HG03175 (cell line): ENCODE data around the gene CCSER2.
"Not testable (repeated sequence)": the region's sequence is repeated elsewhere in the genome, so short reads cannot be mapped to it uniquely, and the experiment has no call there.

Source experiments
- ATAC-seq: cut with Tn5 transposase; IDR thresholded peaks from one replicate; pipeline ENCODE4 v1.9.1; 2021; ENCODE audit warnings: mild to moderate bottlenecking, moderate library complexity; ENCODE audit not compliant: unreplicated experiment

CCSER2 gene

GRCh38 chr10:84310470-84310869, 17.9 kb upstream of the CCSER2 start:
- ATAC-seq = no peak

- no peak for ATAC-seq
Measured at GRCh38 chr10:84311576-84311975, 16.8 kb upstream of the CCSER2 start.

GRCh38 chr10:84312816-84313215, 15.6 kb upstream of the CCSER2 start:
- no peak for ATAC-seq

DNA sequence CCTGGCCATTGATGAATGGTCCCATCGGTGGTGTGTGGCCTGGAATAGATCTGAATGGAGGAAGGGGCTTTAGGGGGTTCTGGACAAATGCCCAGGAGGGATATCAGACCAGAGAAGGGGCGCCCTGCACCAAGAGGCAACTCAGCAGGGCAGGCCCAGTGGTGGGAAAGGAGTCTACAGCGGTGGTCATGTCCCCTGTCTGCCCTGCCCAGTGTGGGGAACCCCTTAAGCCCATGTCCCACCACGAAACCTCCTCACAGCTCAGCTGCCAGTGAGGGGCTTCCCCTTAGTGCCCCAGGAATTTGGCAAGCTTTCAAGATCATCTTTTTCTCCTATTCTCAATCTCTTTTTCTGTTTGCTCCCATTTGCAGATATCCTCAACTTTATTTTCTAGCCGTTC, 14.1 kb upstream of the CCSER2 start:
- no peak for ATAC-seq

DNA sequence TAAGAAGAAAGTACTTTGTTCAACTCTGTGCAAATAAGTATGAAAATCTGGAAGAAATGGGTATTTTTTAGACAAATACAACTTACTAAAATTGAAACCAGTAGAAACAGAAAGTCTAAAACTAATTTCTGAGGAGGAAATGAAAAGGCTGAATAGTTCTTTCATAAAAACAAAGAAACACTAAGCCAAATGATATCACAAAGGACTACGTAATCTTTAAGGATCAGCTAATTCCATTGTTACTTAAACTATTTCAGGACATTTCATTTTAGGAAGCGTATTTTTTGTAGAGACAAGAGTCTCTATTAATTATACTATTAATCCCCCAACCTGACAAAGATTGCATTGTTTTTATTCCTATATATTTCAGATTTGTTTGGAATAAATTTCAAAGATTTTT, 11.2 kb upstream of the CCSER2 start:
- no peak for ATAC-seq

DNA sequence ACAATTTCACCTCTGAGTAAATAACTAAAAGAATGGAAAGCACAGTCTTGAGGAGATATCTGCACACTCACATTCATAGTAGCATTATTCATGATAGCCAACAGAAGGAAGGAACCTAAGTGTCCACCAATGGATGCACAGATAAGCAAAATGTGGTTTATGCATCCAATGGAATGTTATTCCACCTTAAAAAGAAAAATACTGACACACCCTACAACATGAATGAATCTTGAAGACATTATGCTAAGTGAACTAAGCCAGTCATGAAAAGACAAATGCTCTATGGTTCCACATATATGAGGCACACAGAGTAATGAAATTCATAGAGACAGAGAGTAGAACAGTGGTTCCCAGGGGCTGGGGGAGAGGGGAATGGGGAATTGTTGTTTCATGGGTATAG, 6.5 kb upstream of the CCSER2 start:
- no peak for ATAC-seq

GRCh38 chr10:84323566-84323965, 4.8 kb upstream of the CCSER2 start:
- not testable (repeated sequence) for ATAC-seq

DNA sequence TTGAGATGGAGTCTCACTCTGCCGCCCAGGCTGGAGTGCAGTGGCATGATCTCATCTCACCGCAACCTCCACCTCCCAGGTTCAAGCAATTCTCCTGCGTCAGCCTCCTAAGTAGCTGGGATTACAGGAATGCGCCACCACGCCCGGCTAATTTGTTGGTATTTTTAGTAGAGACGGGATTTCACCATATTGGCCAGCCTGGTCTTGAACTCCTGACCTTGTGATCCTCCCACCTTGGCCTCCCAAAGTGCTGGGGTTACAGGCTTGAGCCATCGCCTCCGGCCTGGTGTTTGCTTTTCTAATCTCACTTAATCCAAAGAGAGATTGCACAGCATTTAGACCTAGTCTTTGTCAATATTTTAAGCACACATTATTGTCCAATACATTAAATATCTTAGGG, 1.4 kb upstream of the CCSER2 start:
- ATAC-seq = not testable (repeated sequence)

GRCh38 chr10:84329196-84329611, 815 bp downstream of the CCSER2 start:
- ATAC-seq = peak; percentile 7

DNA sequence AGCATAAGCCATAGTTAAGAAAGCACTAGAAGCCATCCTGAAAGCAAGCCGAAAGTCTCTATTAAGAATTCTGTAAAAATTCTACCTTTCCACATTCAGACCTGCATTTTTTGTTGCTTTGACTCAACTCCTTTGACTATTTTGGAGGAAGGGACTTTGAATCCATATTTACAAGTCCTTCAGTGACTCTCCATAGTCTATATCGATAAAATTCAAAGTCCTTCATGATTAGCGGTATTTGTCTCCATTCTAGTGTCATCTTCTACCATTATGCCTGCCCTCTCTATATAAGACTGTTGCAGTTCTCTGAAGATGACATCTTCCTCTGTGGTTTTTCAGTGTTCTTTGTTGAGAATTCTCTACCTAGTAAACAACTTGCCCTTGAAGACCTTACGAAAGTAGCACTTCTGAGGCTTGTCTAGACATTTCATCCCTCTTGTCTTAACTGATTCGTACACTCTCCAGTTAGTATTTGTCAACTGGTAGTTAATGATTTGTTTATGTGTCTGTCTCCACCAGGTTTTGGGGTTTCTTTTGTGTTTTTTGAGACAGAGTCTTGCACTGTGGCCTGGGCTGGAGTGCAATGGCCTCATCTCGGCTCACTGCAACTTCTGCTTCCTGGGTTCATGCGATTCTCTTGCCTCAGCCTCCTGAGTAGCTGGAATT, 1.7 kb downstream of the CCSER2 start:
- peak; percentile 71 for ATAC-seq

DNA sequence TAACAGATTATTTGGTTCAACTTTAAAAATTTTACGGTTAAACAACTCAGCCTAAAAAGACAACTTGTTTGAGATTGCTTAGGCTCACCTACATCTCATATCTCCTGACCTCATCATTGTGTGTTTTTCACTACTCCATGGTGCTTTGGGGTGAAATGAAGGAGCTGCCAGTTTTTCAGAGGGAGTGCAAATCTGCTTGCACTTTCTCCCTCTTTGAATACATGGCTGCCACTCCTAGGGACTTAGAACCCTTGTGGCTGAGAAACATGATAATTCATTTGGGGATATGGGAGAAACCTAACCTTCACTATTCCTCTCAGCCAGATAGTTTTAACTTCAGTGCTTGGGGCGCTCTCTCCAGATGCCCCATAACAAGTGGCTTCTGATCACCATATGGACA, 2.7 kb downstream of the CCSER2 start:
- ATAC-seq = no peak

- ATAC-seq = peak; percentile 57
Measured at GRCh38 chr10:84333864-84334451, 5.6 kb downstream of the CCSER2 start.

- ATAC-seq = no peak
Measured at GRCh38 chr10:84334811-84335210, 6.4 kb downstream of the CCSER2 start.

- no peak for ATAC-seq
Measured at GRCh38 chr10:84335516-84335915, 7.1 kb downstream of the CCSER2 start.

DNA sequence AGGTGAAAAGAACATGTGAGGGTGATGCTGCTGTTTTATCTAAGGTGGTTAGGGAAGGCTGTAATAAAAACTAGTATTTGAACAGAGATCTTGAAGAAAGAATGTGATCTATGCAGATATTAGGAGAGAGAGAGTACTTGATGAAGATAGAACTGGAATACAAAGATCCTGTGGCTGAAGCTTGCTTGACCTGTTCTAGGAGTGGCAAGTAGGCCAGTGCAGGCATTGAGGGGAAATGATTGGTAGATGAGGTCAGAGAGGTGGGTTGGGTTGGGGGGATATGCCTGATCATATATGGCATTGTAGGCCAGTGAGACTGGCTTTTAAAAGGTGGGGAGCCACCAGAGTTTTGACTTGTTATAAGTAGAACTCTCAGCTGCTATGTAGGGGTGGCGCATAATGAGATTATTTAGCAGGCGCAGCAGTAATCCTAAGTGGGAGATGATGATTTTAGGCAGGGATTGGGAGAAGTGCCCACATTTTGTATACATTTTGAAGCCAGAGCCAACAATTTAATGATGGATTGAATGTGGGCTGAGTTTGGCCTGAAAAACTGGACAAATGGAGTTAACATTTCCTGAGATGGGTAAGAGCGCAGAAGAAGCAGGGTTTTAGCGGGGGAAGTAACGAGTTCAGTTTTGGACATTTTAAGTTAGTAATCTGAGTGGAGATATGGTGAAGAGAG, 8.2 kb downstream of the CCSER2 start:
- no peak for ATAC-seq

GRCh38 chr10:84337199-84337598, 8.8 kb downstream of the CCSER2 start:
- no peak for ATAC-seq

DNA sequence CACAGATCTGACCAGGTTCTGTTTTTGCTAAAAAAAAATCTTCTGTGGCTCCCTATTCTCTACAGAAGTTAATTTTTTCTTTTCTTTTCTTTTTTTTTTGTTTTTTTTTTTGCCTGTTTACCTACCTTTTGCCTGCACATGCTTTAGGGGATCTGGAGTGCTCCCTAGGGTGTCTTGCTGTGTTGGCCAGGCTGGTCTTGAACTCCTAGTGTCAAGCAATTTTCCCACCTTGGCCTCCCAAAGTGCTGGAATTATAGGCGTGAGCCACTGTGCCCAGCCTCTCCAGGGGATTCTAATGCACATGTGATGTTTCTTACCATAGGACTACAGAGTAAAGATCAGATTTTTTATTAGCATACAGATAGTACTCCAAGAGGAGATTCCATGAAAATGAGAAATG, 10.6 kb downstream of the CCSER2 start:
- no peak for ATAC-seq

GRCh38 chr10:84340187-84340586, 11.8 kb downstream of the CCSER2 start:
- ATAC-seq = no peak

DNA sequence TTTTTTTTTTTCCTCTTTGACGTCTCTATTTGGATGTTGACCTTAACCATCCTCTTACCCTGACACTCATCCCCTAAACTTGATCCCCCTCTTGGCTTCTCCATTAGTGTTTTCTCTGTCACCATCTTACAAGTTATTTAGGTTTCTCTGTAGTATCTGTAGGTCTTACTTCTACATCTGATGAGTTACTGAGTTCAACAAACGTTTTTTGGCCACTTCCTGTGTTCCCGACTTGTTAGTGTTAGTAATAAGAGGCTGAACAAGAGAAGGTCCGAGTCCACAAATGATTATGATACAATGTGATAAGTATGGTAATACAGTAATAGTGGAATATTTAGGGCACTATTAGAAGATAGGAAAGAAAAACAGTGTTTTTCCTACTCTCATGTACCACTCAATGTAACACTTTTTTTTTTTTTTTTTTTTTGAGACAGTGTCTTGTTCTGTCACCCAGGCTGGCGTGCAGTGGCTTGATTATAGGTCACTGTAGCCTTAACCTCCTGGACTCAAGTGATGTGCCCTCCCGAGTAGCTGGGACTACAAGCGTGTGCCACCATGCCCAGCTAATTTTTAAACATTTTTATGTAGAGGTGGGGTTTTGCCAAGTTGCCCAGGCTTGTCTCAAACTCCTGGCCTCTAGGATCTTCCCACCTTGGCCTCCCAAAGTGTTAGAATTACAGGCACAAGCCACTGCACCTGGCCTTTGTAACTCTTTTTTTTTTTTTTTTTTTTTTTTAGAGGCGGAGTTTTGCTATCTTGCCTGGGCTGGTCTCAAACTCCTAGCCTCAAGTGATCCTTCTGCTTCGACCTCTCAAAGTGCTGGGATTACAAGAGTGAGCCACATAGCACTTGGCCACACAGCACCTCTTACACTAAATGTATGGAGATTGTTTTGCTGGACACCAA, 12.5 kb downstream of the CCSER2 start:
- no peak for ATAC-seq

DNA sequence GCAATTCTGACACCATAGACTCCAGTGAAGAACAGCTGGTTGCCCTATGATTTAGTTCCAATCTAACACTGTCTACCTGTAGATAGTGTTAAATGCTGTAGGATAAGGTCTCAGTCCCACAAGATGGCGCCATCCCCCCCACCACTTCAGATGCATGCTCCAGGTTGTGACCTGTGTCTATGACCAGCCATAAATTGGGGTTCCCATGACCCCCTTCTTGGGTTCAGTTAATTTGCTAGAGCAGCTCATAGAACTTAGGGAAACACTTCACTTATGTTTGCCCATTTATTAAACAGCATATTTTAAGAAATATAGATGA, 13.1 kb downstream of the CCSER2 start:
- no peak for ATAC-seq

DNA sequence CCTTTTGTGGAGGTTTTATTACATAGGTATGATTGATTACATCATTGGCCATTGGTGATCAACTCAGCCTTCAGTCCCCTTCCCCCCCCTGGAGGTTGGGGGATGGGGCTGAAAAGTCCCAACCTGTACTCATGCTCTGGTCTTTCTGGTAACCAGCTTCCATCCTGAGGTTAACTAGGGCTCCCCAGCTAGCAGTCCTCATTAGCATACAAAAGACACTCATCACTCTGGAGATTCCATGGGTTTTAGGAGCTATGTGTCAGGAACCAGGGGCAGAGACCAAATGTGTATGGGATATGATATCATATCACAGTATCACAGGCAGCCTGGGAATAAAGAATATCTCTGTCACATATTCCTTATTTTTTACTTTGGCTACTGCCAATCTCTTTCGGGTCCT, 13.6 kb downstream of the CCSER2 start:
- no peak for ATAC-seq
